Fibroblast of skin of right quadriceps (primary cell): Measurements from ENCODE around the gene TLR10.

Source experiments
- DNase-seq: peaks from one replicate; pipeline ENCODE4 v3.0.0-alpha.2; 2013

TLR10 gene

DNA sequence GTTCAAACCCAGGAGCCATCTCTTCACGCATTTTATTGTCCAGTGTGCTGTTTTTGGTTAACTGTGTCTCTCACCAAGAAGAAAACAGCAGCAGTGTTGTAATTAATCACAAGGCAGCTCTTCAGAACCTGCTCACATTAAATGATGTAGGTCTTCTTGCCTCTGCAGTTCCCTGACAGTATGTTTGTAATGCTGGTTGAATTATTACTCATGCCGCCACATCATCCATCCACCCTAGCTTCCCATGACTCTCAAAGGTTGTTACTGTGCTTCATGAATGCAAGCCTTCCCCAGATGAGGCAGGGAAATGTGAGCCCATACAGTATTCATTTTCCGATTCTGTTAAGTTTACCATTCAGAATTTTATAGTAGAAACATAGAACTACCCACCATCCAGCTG, 17.4 kb downstream of the TLR10 start:
- peak; percentile 49 for DNase-seq

DNA sequence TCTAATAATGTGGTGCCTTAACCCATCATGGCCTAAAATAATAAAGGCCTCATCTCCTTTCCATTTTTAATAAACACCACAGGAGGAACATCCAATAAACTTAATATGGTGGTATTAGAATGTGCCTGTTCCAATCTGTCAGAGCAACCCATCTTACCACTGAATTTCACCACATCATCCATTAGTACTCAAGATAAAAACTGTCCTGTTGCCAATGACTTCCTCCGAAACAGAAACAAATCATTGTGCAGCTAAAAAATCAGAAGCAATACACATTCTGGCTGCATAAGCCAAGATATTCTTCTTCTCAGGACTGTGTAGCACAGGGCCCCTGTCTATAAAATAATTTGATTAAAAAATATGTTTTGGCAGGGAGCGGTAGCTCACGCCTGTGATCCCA, 18.5 kb downstream of the TLR10 start:
- DNase-seq: no peak

DNA sequence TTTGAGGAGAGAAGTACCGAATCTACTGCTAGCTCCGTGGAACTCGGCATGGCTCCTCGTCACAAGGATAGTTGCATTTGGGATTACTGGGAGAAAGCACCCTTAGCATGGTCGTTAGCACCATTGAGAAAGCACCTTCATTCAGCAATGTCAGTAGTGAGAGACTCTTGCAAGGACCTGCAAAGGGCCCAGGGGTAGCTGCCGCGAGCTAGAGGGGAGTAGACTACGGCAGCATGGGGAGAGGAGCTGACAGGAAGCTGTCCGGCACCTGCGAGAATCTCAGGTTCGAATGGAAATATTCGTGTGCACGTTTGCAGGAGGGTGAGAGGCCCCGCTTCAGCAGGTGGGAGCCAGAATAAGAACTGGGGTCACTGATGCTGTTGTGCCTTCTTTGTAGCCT, 20.2 kb downstream of the TLR10 start:
- no peak for DNase-seq

DNA sequence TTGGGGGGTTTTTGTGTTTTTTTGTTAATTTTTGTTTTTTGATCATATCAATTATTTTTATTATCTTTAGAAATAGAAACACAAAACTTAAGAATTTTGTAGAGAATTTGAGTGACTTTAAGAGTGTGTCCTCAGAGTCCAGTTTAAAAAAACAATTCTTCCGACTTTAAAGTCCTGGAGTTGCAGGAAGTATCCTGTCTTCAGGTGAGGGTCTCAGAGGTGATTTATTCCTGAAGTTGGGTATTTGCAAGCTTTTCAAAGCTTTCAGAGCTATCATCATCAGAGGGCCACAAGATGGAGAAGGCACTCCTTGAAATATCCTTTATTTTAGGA, 23.0 kb downstream of the TLR10 start:
- DNase-seq: no peak

DNA sequence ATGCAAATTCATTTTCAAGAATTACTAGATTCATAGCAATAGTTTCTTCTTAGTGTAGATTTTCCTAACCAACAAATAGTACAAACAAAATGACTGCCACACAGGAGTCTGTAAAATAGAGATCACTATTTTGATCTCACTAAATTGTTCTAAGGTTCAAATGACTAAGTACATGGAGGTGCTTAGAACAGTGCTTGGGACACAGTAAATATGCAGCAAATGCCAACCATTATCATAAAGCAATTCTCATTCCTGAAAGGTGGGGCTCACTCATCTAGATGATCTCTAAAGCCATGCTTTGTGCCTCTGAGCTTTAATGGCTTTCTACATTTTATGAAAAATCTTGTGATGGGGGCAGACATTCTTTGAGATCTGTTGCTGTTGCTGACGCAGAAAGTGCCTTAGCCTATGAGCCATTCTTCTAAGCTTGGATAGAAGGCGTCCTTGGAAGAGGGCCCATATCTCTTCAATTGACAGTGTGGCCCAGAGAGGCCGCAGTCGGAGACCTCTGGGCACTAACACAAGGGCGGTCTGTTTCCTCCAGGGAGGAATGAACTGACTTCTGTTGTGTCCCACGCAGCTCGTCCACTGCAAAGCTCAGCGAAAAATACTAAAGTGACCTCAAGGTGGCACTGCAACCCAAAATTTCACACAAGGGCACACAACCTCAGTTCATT, 23.5 kb downstream of the TLR10 start:
- peak; percentile 46 for DNase-seq

DNA sequence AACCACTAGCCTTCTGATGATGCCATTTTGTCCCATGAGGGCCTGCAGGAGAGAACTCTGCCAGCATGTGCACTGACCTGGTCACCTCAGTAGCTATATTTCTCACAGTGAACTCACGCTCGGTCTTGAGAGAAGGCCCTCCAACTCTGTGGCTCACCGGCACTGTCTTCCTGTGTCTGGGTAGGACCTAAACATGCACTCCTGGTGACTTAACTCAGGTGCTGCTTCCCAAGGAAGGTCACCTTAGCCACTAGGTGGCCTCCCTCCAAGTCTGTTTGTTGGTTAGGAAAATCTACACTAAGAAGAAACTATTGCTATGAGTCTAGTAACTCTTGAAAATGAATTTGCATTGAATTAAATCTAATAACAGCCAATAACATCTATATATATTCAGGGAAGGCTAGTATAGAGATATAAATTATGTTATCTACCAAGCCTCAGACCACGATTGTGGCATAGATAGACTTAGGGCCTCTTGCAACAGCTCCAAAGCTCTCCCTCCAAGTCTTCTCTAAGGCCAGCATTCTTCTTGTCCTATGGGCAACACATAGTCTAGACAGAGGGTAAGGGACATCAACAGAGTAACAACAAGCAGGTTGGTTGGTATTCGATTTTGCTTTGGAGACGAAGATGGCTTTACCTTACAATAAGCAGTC, 24.7 kb downstream of the TLR10 start:
- no peak for DNase-seq

DNA sequence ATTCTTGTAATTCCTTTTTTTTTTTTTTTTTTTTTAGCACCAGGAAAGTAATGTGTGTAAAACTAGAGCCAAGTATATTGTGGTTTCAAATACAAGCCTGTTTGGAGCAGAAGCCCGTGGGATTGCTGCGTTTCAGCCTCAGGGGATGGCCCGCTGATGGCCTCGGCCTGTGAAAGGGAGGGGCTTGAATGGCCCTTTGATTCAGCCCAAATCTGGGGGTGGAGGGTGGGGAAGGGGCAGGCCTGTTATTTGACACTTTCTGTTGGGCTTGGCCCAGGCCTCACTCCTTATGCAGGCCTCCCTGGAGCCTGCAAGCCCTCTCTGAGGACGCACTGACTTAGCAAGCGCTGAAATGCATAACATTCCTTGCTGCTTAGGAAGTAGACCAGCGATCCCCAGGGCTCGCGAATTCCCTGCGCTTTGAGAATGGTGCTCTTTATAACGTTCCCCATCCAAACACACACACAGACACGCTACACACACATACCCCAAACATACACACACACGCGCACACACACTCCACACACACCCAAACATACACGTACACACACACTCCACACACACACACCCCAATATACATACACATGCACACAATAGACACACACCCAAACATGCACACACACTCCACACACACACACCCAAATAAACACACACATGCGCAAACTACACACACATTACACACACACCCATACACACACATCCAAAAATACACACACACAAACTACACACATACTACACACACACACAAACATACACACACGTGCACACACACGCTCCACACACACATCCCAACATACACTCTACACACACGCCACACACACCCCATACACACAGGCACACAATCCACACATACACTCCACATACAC, 29.6 kb downstream of the TLR10 start:
- peak; percentile 99 for DNase-seq

DNA sequence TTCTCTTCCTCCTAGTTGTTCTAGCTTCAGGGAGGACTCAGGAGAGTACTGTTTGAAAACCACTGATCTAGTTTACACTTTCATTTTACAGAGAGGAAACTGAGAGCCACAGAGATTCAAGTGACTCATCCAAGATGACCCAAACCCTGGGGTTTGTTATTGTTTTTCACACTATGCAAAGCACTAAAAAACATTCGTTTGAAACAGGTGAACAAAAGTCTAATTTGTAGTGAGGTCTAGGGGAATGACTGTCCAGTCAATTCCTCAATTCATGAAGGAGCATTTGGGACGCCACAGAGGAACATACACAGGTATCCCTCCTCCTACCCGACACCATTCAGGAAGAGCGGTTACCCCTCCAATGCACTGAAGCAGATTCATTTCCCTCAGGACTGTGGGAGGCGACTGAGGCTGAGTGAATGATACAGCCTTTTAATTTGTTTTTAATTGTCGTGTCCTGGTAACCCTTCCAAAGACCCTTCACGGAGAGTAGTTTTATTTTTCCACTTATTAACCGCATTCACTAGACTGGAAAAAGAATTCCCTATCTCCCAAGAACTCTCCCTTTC, 30.3 kb downstream of the TLR10 start:
- peak; percentile 39 for DNase-seq

DNA sequence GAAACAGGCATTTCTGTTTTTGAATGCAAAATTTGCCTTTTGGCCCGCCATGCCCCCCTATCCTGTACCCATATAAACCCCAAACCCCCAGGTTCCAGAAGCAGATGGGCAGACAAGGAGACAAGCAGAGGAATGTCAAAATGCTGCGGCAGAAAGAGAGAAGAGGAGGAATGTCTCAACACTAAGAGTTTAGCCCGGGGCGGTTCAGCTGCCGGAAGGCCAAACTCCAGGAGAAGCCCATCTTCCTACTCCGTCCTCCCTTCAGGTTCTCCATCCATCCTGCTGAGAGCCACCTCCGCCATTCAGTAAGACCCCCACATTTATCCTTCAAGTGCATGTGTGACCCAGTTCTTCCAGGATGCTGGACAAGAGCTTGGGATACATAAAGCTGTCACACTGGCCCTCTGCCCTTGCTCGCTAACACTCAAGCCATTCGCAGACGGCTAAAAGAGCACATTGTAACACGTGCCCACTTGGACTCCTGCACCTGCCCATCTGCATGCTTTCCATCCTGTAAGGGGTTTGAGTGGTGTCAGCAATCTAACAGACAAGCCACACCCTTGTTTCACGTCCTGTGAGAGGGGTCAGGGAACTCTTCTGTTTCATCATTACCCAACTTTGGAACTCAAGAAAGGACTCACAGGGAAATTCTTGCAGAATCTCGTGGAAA, 31.3 kb downstream of the TLR10 start:
- no peak for DNase-seq

DNA sequence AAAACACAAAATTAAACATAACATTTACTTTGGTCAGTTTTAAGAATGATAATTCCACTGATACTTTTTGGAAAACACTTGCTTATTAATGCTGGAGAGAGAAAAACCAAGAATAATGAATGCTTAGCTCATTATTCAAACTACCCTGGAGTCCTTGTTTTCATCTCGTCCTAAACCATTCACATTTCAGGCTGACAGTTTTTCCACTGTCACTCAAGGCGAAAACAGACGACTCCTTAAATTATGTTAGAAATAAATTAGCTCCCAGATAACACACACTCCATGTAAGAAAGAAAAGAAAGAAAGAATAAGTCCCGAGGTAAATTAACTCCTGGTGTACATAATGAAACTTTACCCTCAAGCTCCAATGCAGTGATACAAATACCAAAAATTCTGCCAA, 33.5 kb downstream of the TLR10 start:
- no peak for DNase-seq

DNA sequence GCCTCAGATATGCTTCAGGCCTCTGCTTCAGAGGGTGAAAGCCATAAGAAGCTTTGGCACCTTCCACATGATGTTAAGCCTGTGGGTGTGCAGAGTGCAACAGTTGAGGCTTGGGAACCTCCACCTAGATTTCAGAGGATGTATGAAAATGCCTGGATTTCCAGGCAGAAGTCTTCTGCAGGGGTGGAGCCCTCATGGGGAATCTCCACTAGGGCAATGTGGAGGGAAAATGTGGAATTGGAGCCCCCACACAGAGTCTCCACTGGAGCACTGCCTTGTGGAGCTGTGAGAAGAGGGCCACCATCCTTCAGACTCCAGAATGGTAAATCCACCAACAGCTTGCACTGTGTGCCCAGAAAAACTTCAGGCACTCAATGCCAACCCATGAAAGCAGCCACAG, 35.2 kb downstream of the TLR10 start:
- DNase-seq: no peak

DNA sequence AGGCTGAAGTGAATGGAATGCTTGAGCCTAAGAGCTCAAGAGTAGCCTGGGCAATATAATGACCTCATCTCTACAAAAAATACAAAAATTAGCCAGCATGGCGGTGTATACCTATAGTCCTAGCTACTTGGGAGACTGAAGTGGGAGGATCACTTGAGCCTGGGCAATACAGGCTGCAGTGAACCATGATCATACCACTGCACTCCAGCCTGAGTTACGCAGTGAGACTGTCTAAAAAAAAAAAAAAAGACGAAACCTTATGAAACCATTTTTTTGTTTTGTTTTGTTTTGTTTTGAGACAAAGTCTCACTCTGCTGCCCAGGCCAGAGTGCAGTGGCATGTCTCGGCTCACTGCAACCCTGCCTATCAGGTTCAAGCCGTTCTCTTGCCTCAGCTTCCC, 36.9 kb downstream of the TLR10 start:
- no peak for DNase-seq

DNA sequence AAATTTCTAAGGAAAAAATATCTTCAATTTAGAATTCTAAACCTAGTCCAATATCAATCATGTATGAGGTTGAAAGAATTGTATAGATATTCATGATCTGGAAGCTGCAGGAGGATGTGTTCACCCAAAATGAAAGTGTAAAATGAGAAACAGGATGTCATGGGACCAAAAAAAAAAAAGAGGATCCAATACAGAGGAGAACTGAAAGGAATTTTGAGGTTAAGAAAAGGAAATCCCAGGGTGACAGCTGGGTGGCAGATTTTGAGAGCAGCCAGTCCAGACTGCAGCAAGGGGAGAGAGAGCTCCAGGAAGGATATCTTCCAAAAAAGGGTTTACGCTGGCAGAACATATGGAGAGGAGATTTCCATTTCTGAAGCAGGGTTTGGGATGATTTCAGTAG, 38.9 kb downstream of the TLR10 start:
- peak; percentile 31 for DNase-seq

DNA sequence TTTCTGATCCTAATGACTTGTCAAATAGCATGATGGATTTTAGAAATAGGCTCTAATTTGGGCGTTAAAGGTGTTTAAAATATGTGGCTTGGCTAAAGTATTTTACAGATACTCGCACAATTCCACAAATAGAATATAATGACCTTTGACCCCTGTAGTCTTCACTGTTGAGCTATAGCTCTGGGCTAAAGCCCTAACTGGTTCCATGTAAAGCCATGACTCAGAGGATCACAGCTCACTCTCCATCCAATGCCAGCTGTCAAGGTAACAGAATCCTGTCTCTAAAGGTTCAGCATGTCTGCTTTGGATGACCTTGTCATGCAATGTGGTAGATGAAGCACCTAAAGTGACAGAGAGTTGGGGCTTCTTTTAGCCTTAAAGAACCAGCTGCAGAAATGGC, 42.5 kb downstream of the TLR10 start:
- DNase-seq: no peak

DNA sequence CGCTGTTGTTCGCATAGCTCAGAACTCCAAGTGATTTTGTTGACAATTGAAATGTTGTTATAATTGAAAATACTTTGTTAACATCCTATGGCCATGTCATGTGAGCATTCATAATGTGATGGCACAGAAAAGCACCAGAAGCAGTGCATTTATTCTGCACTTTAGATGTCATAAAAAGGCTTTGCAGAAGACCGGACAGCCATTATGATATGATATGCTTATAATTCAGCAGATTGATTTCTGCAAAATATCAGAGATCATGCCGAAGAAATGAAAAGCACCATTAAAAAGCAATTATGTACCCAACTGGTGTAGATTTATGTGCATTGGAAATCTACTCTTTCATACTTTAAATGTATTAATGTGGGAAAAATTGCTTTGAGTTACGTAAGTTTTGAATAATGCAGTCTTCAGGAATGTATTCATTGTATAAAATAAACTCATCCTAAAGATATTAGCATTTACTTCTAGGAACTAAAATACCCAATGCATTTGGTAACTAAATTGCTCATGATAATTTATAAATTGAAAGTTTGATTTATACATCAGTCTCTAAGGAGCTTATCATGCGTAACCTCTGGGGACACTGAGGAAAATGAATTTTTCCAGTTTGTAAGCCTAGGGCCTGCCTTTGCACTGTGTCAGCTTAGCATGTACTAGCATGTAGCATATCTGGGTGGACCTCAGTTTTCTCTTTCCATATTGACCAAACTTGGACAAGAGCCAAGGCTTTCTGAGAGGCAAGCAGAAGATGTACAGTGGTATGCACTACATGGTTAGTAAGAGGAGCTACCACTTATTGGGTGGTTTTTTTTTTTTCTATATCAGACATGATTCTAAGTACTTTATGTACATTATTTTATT, 43.6 kb downstream of the TLR10 start:
- peak; percentile 22 for DNase-seq

DNA sequence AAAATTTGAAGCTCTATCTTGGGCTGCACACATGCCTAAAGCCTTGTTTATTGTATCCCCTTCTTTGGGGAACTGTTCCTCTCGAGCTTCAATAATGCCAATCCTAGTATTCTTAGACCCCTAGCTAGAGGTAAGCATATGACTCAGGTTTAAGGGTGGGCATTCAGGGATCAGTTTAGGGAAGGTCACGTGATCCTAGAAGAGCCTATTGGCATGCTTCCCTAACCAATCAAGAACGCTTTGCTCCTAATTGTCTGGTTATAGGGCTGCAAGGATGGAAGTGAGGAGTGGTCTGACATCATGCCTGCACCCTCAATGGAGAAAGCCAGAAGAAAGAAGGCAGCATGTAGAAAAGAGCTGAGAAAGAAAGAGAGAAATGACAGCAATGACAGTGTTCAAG, 46.9 kb downstream of the TLR10 start:
- no peak for DNase-seq

DNA sequence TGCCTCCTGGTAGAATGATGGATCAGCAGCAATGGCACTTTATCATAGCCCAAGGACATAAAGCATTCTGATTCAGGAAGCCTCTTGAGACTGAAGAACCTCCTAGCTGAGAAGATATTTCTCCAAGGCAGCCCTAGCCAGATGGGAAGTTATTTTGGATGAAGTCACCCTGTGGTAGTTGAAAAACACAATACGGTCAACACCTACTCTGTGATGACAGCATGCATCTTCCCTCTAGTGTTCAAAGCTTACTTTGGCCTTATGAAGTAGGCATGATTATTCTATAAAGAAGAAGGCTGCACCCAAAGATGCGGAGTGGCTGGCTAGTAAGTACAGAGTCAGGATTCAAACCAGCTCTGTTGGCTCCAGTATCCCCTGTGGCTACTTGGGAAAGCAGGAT, 47.9 kb downstream of the TLR10 start:
- no peak for DNase-seq

DNA sequence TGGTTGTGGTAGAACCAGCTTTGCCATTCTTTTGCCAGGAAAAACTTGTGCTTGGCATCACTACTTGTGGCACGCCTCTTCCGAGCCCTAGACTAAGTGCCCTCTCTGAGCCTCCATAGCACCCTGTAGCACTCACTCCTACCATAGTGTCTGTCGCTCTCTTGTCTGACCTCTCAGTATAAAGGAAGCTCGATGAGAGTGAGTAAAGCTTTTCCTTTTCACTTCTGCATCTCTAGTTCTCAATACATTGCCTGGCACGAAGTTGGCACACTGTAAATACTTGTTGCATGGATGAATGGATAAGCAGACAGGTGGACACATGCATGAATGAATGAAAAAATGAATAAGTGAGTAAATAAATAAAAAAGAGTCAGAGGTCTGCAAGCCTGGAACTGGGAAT, 48.3 kb downstream of the TLR10 start:
- no peak for DNase-seq

DNA sequence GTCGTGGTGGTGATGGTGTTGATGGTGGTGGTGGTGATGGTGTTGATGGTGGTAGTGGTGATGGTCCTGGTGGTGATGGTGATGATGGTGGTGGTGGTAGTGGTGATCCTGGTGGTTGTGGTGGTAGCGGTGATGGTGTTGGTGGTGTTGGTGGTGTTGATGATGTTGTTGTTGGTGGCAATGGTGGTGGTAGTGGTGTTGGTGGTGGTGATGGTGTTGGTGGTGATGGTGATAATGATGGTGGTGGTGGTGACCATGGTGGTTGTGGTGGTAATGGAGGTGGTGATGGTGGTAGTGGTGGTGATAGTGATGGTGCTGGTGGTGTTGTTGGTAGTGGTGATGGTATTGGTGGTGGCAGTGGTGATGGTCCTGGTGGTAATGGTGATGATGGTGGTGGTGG, 49.1 kb downstream of the TLR10 start:
- DNase-seq: no peak

DNA sequence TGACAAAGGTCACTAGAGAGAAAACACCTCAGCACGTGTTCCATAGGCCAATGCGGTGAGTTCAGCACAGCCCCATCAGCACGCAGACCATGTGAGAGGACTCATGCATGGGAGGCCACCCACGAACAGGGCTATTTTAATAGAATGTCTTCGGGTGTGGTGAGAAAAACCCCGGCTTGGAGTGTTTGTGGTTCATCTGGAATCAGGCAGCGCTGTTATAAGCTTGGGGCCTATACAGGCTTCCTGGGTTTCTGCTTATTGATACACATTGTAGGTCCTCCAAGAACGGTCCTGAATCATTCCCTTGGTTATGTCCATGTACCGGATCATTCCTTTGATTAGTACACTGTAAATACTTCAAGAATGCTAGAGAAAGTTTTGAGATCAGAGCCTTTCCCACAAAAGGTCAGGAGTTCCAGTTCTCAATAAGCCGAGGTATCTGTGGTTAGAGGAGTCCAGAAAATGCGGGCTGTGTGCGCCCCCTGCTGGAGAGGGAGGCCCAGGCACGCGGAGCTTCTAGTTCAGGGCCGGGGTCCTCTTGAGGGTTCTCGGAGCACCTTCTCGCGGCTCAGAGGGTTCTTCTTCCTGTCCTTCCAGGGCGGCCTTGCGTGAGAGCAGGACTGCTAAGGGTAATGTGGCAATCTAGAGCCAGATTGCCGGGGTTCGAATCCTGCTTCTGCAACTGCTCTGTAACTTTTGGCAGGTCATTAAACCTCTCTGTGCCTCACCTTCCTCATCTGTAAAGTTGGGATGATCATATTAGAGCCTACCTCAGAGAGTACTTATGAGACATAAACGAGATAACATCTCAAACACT, 51.8 kb downstream of the TLR10 start:
- DNase-seq: peak; percentile 96

DNA sequence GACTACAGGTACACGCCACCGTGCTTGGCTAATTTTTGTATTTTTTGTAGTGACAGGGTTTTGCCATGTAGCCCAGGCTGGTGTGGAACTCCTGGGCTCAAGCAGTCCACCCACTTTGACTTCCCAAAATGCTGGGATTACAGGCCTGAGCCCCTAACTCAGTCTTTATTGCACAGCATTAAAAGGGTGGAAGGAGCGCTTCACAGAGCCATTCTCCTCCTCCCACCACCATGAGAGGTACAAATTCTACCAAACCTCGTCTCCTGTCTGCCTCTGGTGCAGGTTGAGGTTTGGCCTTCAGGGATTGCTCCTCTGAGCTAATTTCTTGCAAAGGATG, 52.3 kb downstream of the TLR10 start:
- DNase-seq: no peak
